Activated CD8-positive, alpha-beta memory T cell treated with anti-CD3 and anti-CD28 coated beads for 4 hours (primary cell): ENCODE results near the gene GPRC5B.

Source experiments
- DNase-seq, 2 donors: peaks; one replicate each; pipeline ENCODE4 v3.0.0-alpha.2; 2020; ENCODE audit warnings: low read depth in 2 of 2

The GPRC5B gene

DNA sequence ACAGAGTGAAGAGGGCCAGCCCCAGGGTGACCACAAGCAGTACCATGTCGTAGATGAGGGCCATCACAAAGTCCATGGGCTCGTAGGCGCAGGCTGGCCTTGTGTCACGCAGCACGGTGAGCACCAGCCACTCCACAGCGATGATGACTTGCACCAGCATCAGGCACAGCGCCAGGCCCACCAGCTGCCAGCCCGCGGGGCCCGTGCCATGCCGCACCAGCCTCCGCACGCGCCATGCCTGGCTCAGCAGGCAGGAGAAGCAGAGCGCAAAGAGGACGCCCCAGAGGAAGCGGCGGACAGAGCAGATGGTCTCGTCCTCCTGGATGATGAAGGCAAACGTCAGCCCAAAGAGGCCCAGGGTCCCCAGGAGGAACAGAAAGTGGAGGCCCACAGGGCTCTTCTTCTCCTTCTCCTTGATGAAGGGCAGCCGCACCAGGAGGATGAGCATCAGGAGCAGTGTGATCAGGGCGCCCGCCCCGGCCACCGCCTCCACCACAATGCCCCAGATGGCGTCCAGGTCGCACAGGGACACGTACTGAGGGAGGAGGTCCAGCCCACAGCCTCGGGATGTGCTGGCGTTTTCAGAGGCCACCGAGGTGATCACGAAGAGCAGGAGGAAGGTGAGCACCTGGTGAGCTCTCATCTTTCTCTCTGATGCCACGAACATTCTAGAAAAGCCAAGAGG is 12.3 kb downstream of the GPRC5B start:
- no peak for DNase-seq

DNA sequence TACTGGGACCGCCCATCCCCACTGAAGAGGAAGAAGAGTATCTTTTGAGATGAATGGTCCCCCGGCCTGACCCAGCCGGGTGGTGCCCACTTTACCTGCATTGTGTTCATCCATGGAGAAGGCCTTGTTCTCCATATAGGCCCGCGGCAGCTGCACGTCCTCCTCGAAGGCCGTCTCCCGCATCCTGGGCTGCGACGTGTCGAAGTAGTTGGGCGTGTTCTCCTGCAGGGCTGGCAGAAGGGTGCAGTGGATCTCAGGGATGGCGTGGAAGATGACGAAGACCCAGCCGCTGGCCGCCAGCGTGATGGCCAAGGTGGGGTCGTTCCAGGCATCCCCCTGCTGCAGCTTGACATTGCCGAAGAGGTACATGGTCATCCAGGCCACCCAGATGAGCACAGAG is 12.9 kb downstream of the GPRC5B start:
- DNase-seq: no peak

DNA sequence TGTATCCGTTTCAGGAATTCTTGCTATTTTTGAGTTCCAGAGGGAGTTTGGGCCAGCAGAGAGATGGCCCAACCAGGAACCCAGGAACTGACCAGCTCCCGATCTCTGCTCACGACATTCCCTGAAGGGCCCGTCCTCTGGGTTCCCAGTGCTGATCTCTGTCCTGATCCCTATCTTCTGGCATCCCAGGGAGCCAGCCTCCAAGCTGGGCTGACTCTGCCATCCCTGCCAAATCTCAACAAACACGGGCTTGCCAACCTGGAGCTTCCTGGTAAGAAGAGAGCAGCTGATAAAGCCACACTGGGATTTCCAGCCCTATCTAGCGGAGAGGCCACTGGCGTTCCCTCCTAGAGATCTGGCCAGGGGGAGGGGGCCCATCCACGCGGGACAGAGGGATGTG is 16.2 kb downstream of the GPRC5B start:
- no peak for DNase-seq

DNA sequence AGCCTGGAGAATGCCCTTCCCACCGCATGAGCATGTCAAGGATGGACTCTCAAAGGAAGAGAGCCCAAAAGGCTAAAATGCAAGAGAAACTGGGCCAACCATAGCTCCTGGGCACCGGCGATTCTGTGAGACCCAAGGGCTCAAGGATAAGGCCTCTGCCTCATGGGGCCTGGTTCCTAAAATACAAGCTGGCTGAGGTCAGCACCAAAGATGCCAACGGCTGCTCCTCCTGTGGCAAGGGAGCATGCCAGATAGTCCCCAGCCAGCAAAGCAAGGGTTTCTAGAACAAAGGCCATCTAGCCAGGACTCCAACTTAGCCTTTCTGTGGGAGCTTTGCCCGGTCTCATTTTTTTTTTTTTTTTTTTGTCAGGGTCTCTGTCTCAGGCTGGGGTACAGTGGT is 20.1 kb downstream of the GPRC5B start:
- no peak for DNase-seq

DNA sequence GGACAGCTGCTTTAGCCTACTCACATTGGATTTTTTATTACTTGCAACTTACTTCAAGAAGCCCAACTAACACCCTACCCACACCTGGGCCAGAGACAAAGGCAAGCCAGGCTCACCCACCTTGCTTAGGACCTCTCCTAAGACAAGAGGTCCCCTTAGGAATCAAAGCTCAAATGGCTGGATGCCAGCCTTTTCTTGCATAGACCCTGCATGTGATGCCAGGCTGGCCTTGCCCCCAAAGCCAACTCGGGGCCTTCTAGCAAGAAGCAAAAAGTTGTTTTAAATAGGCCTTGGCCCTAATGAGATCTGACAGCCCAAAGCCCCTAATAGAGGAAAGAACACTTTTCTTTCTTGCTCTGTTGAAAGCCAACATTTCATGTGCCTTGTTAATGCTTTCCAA is 20.7 kb downstream of the GPRC5B start:
- no peak for DNase-seq

DNA sequence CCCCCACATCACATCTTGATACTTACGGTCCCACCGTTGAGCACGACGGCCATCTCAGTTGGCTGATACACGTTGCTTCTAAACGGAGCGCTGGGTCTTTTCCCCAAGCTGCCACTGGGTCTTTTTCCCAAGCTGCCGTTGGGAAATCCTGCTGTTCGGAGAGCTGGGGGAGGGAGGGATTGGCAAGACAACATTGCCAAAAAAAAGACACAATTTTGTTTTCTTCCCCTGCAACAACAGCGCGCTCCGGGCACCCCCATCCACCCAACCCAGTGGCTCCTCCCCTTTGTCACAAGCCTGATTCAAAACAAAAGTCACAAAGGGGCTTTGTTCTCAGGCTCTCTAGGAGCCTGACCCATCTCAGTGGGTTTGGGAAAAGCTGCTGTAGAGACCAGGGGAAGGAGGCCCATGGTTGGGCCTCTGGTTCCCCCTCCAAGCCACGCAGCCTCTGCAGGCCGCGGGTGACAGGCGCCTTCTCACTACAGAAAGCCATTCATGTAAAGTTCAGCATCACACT is 22.8 kb downstream of the GPRC5B start:
- DNase-seq: no peak

DNA sequence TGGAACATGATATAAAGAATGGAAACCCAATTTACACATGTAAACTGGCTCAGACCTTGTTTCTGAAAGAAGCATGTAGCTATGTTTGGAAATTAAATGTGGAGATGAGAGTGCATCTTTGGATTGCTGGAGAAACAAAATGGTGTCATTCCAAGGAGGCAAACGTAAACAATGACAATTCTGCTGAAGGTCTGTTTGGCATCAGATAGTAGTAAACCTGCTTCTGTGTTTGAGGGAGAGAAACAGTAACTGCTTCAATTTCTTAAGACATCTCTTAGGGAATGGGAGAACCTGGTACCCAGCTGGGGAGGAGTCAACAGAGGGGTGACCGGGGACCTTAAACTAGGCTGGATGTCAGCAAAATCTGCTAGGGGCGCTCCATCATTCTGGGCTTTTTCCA is 23.5 kb downstream of the GPRC5B start:
- DNase-seq: no peak

DNA sequence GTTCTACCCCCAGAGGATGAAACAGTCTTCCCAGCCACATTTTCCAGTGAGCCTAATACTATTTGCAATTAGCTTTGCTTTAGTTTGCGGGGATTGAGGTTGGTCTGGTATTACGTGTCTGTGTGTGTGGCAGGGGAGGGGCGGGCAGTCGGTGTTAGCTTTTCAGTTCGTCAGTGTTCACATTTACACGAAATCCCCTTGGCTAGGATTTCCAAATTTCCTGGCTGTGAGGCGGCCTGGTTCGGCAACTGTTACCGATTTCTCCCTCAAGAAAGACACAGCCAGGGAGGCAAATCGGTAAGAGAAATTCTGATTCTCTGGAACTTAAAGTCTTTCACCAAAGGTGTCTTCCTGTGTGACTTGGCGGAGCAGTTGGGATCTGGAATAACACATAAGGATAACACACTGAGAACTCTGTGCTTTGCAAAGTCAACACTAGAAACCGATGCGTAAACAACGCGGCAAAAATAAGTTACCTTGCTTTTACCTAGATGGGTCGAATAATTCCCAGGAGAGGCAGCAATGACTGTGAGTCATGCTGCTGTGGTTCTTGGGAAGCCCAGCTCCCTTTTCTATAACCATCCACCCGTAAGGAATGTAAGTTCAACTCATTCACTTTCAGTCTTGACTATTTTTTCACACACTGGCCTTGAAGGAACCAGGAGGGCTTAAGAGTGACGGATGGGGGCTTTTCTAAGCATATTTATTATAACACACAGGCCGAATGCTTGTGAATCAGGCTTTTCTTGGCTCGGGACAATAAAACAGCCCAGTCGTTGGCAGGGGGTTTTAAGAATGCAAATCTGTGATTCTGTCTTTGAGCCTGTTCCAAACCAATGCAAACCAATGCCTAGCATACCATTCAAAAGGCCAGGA is 24.2 kb downstream of the GPRC5B start:
- no peak for DNase-seq

DNA sequence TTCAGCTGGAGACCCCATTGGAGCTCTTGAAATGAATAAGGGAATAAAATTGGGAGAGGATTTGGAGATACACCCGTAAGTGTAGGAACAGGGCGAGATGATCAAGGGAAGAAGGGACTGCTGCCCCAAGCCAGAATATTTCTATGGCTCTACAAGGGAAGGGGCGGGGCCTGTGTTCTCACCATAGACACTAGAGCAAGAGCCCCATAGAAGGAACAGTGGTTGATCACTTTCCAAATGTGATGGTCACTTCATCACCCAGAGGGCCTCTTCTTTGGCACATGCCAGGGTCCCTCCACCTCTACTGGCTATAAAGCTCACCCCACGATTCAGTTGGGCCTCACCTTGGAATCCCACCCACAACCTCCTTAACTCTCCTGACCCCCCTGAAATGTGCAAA is 25.0 kb downstream of the GPRC5B start:
- no peak for DNase-seq

DNA sequence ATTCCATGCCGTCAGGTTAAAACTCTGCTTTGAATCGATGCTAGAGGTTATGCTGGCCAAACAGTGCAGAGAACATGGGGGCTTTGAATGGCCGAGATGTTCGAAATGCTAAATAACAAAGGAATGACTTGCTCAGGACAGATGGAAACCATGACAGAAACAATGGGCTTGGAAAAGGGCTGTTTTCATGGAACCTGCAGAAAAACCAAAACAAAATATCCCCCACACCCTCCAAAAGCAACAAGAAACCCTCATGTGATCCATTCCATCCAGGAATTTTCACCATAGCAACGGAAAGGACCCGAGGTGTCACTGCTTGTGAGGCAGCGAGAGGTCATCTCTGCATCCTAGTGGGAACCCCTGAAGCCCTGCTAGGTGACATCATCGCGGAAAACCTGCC is 25.5 kb downstream of the GPRC5B start:
- DNase-seq: no peak

DNA sequence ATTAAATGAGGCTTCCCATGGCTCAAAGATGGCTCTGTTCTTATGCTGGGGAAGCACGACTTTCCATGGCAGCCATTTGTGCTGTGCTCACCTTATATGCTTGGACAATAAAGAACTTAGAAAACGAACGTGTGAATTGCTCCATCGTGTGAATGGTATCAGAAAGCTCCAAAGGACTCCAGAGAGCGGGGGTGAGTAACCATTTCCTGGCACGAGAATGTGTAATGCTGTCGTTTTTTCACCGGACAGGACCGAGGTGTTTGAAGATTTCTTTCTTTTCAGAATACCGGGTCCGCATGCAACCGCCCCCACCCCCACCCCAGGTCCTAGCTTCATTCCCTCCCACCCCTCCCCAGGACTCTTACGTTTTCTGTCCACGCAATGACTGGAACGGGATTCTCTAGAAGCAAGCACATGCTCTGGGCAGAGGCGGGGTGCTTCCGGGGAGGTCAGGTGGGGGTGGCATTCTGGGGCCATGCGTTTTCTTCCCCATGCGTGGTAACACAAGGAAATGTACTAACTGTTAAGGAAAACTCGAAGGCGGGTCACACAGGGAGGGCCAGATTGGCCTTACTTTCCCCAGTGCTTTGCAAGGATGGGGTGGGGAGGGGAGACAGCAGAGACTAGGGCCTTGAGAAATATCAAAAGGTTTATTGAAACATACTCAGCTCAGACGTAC is 26.2 kb downstream of the GPRC5B start:
- DNase-seq: no peak

DNA sequence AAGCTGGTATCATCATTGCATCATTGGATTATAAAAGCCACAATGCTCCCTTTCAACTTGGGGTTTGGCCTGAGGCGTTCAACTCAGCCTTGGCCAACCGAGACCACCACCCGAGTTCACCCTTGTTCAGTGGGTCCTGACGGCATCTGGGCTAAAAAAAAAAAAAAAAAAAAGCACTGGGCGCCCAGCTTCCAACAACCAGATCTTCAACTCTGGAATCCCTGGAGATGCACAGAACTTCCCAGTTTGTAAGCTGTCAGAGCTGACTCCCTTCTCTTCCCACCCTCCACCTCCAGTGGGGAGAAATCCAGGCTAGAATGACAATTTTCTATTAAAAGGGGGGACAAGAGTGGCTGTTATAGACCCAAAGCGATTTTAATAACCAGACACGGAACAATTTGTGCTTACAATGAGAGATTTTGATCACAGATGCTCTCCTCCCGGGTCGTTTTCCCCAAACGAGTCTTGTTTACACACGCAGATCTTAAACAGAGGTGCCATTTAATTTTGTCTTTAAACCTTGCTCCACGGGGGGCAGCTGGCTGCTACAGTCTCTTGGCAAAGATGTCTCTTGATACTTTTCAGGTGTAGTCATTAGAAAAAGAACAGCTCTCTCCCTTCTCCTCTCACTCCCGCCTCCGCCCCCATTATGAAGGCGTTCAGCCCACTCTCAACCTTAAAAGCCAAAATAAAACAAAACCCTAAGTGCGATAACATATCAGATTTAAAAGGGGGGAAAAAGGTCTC is 26.9 kb downstream of the GPRC5B start:
- DNase-seq: no peak

DNA sequence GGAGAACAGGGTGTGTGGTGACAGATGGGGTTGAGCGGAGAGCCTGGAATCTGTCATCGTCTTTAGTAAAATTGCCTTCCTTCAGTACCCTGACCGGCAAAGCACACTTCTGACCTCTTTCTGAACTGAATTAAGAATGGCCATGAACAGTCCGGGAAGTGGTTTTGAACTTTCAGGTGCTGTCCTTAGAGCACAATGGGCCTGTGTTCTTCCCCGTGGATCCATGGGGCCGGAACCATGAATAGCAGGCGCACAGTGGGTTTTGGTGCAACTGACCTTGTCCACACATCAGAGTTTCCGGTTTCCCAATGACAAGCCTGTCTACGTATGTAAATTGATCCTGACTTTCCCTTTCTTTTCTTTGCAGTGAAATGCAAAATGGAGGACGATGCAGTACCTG is 28.5 kb downstream of the GPRC5B start:
- DNase-seq: no peak

DNA sequence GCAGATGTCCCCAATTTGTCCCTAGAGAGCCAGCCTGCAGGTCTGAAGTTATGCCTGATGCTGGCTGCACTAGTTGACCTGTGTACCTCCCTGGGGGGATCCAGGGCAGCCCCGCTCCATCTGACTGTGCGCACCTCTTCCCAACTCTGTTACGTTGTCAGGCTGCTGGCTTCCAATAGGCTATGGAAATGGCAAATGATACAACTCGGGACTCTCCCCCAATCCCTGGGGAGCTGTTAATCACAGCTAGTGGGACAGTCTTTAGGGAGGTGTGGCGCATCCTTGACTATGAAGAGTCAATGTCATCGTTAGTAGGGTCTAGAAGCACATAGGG is 30.1 kb downstream of the GPRC5B start:
- DNase-seq: no peak

DNA sequence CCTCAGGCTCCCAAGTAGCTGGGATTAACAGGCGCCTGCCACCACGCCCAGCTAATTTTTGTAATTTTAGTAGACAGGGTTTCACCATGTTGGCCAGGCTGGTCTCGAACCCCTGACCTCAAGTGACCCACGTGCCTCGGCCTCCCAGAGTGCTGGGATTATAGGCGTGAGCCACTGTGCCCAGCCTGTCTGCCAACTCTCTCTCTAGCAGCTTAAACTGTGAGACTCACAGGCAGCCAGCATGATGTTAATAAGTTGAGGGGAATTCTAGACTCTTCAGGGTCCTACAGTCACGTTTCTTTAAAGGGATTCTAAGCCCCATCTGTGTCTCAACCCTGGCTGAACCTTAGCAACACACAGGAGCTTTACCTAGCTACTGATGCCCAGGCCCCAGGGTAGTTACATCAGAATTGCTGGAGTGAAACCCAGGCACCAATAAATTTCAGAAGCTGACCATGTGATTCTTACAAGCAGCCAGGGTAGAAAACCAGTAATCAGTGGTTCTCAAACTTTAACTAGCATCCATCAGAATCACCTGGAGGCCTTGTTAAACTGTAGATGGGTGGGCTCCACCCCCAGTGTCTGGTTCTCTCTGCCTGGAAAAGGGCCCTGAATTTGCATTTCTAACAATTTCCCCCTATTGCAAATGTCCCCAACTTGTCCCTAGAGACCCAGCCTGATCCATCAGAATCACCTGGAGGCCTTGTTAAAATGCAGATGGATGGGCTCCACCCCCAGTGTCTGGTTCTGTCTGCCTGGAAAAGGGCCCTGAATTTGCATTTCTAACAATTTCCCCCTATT is 30.7 kb downstream of the GPRC5B start:
- DNase-seq: no peak

DNA sequence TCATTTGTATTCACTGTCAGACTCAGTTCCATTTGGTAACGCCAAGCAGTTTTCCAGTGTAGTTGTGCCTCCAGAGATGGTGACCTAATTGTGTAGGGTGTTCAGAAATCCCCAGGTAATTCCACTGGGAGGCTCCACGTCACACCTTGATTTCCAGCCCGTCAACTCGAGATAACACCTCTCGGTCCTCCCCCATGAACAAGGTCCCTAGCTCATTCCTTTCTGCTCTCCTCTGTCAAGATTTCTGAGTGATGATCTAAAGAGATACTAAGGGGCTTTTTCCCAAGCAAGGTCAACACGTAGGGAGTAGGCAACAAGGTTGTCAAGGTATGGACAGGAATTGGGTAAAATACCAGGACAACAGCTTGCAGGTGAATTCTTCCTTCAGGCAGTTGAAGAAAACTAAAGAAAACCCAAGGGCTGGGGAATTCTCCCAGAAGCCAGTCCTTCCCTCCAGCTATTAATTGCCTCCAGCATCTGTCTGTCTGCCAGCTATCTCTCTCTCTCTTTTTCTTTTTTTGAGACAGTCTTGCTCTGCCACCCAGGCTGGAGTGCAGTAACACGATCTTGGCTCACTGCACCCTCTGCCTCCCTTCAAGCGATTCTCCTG is 31.4 kb downstream of the GPRC5B start:
- DNase-seq: no peak

DNA sequence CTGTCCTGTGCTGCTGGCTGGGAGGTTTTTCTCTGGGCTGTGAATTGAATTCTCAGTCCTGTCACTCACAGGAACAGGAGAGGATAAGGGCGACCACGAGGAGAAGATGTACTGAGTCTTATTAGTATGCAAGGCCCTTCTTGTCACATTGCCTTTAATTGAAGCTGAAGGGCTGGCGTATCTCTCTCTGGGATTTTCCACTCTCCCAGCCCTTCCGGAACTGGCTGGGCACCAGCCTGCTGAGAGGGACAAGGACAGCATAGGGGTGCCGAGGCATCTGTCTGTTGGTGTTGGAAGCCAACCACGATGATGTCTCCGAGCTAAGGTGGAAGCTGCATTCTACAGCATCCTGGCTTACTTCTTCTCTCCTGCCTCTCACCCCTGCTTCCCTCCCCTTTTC is 33.2 kb downstream of the GPRC5B start:
- DNase-seq: no peak

DNA sequence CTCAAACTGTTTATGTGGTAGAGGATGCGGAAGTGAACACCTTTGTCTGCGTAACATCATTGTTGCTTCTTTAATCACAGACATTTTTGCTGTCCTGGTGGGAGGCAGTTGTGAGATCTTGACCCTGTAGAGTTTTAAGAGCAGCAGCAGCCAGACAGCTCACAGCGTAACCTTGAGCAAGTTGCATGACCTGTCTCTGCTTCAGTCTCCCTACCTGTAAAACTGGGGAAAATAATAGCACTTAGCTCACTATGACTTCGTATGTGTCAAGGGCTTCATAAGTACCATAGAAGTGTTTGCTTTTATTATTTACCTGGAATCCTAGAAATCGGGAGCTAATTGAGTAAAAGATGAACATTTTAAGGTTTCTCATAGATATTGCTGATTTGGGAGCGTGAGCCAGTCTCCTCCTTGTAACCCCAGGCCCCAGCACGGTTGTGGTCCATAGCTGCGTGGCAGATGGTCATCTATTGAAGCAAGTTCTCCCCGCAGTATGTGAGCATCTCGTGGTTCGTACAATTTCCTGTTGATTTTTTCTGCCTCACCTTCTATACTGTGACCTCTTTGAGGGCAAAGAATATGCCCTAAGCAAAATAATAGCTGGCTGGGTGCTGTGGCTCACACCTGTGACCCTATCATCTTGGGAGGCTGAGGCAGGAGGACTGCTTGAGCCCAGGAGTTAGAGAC is 34.4 kb downstream of the GPRC5B start:
- DNase-seq: no peak

DNA sequence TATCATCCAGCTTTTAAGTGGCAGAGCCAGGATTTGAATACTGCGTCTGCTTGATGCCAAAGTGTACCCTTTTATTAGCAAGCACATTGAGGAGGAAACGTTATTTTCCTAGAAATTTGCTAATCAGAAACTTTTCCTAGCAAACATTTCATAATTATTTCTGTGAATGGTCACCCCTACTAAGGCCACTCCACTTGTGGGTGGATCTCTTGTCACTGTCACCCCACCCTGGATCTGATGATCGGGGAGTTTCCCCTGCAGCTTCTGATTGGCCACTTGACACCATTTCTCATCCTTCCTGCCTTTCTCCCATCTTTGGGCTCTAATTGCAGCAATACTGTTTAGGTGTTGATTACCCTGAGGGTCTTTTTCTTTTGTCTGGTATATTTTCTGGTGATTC is 35.9 kb downstream of the GPRC5B start:
- DNase-seq: no peak

DNA sequence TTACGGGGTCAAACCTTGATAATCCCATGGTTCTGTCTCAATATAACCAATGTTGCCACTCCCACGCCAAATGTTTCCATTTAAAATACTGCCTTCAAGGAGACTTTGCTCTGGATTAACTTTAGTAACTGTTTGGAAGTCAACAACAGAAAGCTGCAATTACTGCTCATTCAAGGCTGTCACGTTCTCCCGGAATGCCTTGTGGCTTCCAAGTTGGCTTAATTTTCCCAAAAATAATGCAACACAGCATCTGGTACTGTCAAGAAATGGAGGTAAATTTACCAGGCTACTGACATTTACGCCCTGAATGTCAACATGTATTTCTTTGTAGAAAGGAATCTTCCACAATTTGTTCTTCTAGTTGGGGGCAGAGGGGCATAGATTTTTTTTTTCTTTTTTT is 38.2 kb downstream of the GPRC5B start:
- no peak for DNase-seq
